Thyroid gland (tissue), 4 donors: ENCODE data around the gene GPR156. TPM values are rescaled to one million over a fixed set of nuclear protein-coding genes. Genes with fewer than 3 reads are reported as not detected.

Experiments
- DNase-seq, 2 donors: peaks; one replicate each; pipeline ENCODE4 v3.0.0-alpha.2; 2019
- H3K27ac ChIP-seq, 3 donors: fragments of 200-600 bp; sonication (generic); 1 replicate in 2 of 3; 2 replicates in 1 of 3; pipeline ENCODE4 v1.5.1; 2016 to 2019; ENCODE audit warnings: mild to moderate bottlenecking in 1 of 3, moderate library complexity in 1 of 3
- H3K27me3 ChIP-seq: fragments of 200-600 bp; sonication (generic); one replicate; pipeline ENCODE4 v1.5.1; 2019
- H3K36me3 ChIP-seq, 2 donors: fragments of 200-600 bp; sonication (generic); one replicate each; pipeline ENCODE4 v1.5.1; 2016 to 2019
- H3K4me1 ChIP-seq, 2 donors: fragments of 200-600 bp; sonication (generic); one replicate each; pipeline ENCODE4 v1.5.1; 2017 to 2019
- H3K4me3 ChIP-seq, 3 donors: fragments of 200-600 bp; sonication (generic); replicated peaks in 1 of 3; 1 replicate in 2 of 3; 2 replicates in 1 of 3; pipeline ENCODE4 v1.5.1; 2016; ENCODE audit warnings: mild to moderate bottlenecking in 1 of 3
- H3K9me3 ChIP-seq: fragments of 200-600 bp; sonication (generic); one replicate; pipeline ENCODE4 v1.5.1; 2017
- POLR2A ChIP-seq, 2 donors: fragments of 450-650 bp; IDR thresholded peaks; one replicate each; pipeline ENCODE4 v1.6.1; 2017; ENCODE audit warnings: antibody characterized with exemption in 2 of 2, mild to moderate bottlenecking in 2 of 2, moderate library complexity in 1 of 2
- WGBS, 2 donors: methylation state at CpG; one replicate each; pipeline ENCODE4 v1.1.5; 2017; 5-methylcytosine and 5-hydroxymethylcytosine counted together
- intact Hi-C: fragments of 100-400 bp; cut with DNase I; formaldehyde crosslinking; loops from one replicate; pipeline ENCODE4 v1.15.1; 2023
- total RNA-seq, 4 donors: library from RNA; depleted of rRNA; stranded (reverse); fragments of >200 nt; gene quantifications; one replicate each; pipeline ENCODE4 v1.2.3, GENCODE V29; 2016
- TF ChIP-seq, protein P1 (sequence below), 6 experiments: fragments of 200-600 bp in 3 of 6; fragments of 450-650 bp in 3 of 6; sonication (generic) in 3 of 6; IDR thresholded peaks; one replicate each; pipeline ENCODE4 v1.5.1; 2016 to 2019; ENCODE audit warnings: antibody characterized with exemption in 6 of 6, mild to moderate bottlenecking in 2 of 6, inconsistent platforms in 1 of 6, moderate library complexity in 1 of 6

GPR156 gene
- total RNA-seq, 4 donors from 2014 or later, result not detected

DNA sequence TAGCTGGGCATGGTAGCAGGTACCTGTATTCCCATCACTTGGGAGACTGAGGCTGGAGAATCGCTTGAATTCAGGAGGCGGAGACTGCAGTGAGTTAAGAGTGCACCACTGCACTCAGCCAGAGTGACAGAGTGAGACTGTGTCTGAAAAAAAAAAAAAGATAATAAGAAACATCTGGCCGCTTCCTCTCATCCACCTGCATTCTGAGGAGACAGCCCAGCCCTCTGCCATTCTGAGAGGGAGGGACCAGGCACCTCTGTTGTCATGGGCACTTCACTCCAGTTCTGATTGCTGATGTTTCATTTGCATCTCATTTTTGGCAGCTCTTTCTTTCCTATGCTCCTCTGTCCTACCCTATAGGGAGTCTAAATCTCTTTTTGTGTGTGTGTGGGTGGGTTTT is 154.4 kb downstream of the GPR156 start:
- Histone ChIP-seq H3K4me1 (no peaks in the 10 kb centered on the region), H3K27ac (no peak overlapping the region), H3K27me3 (no peaks in the 10 kb centered on the region), H3K4me3 (no peak overlapping the region), H3K9me3 (no peaks in the 10 kb centered on the region), H3K36me3 (no peaks in the 10 kb centered on the region)
- 88 to 91% methylated on average over 3 of the region's 3 CpGs for whole genome bisulfite sequencing, 2 donors
- intact Hi-C loops, result no loop called here
- no peak for DNase-seq
- TF ChIP-seq, protein P1, sequence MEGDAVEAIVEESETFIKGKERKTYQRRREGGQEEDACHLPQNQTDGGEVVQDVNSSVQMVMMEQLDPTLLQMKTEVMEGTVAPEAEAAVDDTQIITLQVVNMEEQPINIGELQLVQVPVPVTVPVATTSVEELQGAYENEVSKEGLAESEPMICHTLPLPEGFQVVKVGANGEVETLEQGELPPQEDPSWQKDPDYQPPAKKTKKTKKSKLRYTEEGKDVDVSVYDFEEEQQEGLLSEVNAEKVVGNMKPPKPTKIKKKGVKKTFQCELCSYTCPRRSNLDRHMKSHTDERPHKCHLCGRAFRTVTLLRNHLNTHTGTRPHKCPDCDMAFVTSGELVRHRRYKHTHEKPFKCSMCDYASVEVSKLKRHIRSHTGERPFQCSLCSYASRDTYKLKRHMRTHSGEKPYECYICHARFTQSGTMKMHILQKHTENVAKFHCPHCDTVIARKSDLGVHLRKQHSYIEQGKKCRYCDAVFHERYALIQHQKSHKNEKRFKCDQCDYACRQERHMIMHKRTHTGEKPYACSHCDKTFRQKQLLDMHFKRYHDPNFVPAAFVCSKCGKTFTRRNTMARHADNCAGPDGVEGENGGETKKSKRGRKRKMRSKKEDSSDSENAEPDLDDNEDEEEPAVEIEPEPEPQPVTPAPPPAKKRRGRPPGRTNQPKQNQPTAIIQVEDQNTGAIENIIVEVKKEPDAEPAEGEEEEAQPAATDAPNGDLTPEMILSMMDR (IDR thresholded peaks at IDR 0.05), result no peak
- TF ChIP-seq POLR2A (IDR thresholded peaks at IDR 0.05), result no peak

DNA sequence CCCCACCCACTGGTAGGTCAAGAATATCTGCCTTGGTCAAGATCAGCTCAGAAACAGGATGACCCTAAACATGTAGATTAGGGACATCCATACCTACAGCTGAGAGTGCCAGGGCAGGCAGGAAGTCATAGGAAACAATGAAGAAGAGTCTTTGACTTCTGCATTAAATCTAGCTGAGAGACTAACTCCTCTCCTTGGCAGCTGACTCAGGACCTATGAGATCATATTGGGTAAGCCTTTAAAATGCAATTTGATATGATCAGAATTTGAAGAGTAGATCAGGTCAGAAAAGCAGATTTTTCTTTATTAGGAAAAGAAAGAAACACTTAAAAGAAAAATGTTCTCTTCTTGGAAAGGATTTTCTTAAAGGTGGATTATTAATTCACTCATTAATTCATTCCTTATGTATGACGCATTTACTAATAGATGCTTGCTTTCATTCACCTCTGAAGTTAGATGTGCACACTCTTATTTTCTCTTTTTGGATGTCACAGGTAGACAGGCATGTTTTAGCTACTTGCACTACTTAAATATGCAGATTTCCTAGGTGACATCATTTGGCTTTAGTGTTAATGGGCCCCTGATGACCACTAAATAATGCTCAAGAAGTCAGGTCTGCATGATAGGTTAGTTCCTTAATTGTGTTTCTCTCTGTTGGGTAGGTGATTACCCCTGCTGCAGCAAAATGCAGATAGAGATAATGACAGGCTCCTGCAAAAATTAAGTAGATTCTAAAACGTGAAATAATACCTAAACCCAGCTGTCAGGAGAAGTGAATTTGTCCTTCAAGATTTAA is 155.1 kb downstream of the GPR156 start:
- TF ChIP-seq, protein P1 (IDR thresholded peaks at IDR 0.05), result no peak
- no peak for TF ChIP-seq POLR2A (IDR thresholded peaks at IDR 0.05)
- Histone ChIP-seq H3K27ac (no peak overlapping the region), H3K9me3 (no peaks in the 10 kb centered on the region), H3K4me1 (no peaks in the 10 kb centered on the region), H3K36me3 (no peaks in the 10 kb centered on the region), H3K27me3 (no peaks in the 10 kb centered on the region), H3K4me3 (no peak overlapping the region)
- intact Hi-C loops, result no loop called here
- DNase-seq, result no peak
- 82 to 85% methylated on average over 2 of the region's 2 CpGs for WGBS, 2 donors

DNA sequence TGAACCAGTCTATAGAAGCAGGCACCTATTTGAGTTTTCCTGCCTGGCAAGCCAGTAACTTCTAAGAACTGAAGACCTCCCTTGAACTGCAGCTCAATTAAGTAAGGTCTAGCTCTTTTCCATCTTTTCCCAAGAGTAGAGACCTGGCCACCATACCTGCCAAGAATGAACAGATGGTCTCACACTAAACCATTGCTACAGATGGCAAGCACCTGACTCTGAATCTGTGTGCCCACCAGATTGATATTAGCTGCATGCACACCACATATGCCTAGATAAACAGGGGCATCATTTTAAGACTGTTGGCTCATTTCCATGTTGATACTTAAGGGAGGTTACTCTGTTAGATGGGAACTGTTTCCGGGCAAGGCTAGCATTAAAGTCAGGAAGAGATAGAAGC is 156.0 kb downstream of the GPR156 start:
- WGBS, 2 donors, result 92 to 100% methylated on average over 1 of the region's 1 CpG
- no peak for DNase-seq
- Histone ChIP-seq H3K36me3 (no peaks in the 10 kb centered on the region), H3K4me3 (no peak overlapping the region), H3K4me1 (no peaks in the 10 kb centered on the region), H3K9me3 (no peaks in the 10 kb centered on the region), H3K27ac (no peak overlapping the region), H3K27me3 (no peaks in the 10 kb centered on the region)
- TF ChIP-seq, protein P1 (IDR thresholded peaks at IDR 0.05), result no peak
- TF ChIP-seq POLR2A (IDR thresholded peaks at IDR 0.05), result no peak
- intact Hi-C loops, result no loop called here

DNA sequence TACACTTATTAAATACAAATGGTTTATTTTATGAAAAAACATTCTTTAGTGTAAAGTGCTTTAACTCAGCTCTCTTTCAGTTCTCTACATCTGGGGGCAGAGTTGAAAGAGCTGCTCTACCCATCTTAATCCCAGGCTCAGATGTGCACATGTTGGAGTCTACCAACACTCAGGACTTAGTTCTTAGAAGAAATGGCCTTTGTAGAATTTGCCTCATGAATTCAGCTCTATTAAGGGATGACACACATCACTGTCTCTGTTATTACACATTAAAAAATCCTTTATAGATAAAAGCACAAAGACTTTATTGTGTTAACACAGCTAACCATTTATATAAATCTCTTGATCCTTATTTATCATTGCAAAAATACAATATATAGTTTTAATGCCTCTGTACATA is 159.0 kb downstream of the GPR156 start:
- intact Hi-C loops, result no loop called here
- H3K27me3 ChIP-seq, result no peaks in the 10 kb centered on the region
- no peaks in the 10 kb centered on the region for H3K9me3 ChIP-seq
- no peaks in the 10 kb centered on the region for H3K36me3 ChIP-seq
- H3K27ac ChIP-seq, result no peak overlapping the region
- no peak overlapping the region for H3K4me3 ChIP-seq
- H3K4me1 ChIP-seq, result no peaks in the 10 kb centered on the region
- no peak for DNase-seq
- no peak for TF ChIP-seq POLR2A (IDR thresholded peaks at IDR 0.05)
- TF ChIP-seq, protein P1 (IDR thresholded peaks at IDR 0.05), result no peak

DNA sequence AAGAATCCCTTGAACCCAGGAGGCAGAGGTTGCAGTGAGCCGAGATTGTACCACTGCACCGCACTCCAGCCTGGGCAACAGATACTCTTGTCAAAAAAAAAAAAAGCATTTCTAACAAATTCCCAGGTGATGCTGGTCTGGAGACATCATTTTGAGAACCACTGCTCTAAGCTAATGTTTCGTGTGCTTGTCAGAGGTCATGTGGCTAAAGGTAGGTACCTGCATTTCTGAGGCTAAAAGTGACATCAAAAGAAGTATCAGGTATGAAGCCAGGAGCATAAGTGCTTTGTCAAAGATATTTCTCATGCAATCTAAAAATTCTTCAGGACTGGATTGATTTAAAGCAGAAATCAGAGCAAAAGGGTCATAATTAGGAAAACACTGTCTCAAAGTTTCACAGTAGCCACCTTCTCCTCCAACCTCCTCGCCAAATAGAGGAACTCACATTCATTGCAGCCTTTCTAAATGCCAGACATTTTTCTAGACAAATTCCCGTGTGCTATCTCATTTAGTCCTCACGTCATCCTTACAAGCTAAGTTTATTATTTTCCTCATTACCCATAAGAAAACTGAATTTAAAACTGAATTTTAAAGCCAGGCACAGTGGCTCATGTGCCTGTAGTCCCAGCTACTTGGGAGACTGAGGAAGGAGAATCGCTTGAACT is 165.0 kb downstream of the GPR156 start:
- Histone ChIP-seq H3K4me1 (no peaks in the 10 kb centered on the region), H3K9me3 (no peaks in the 10 kb centered on the region), H3K27me3 (no peaks in the 10 kb centered on the region), H3K4me3 (no peak overlapping the region), H3K36me3 (no peaks in the 10 kb centered on the region), H3K27ac (no peak overlapping the region)
- no peak for DNase-seq
- no peak for TF ChIP-seq POLR2A (IDR thresholded peaks at IDR 0.05)
- TF ChIP-seq, protein P1 (IDR thresholded peaks at IDR 0.05), result no peak
- intact Hi-C loops, result no loop called here
- WGBS, 2 donors, result 86 to 95% methylated on average over 7 of the region's 7 CpGs
